ENCODE results near the gene FITM2. TPM values are rescaled to one million over a fixed set of nuclear protein-coding genes. Genes with fewer than 3 reads are reported as not detected.

The FITM2 gene
- total RNA-seq, 1 experiment from 2014 or later: 7.4 TPM

DNA sequence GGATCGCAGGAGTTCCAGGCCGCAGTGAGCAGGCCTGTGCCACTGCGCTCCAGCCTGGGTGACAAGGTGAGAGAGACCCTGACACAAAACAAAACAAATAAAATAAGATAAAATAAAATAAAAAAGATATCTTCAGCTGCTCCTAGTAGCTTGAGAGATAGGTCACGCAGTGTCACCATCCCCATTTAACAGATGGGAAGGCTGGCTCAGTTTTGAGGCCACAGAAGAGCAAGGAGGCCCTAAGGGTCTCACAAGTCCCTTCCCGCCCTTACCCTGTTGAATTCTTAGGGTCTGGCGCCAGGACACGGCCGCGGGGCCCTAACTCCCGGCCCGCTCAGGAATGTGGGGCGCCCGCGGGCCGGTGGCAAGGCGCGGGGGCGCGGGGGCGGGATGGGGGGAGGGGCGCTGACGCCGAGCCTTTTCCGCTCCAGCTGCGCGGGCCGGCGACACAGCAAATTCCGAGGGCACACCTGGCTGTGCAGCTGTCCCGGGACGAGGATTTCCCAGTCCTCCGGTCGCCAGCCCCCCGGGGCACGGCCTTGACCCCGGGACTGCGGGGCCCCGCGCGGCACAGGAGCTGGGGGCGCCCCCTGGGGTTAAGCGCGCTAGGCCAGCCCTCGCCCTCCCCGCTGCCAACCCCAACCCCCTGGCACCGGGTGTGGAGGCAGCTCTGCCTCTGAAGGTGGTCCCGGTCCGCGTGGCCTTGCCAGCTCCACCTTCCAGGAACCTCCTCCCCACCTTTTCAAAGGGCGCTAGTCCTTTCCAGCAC, 15.6 kb upstream of the FITM2 start:
- Histone ChIP-seq H3K4me2 (no peak overlapping the region), H3K27ac (no peak overlapping the region), H2AFZ (no peak overlapping the region), H3K4me1 (replicated peaks; ENCODE audit: insufficient read depth) (no peaks in the 10 kb centered on the region), H3F3A (ENCODE audit: insufficient read depth, low read depth) (no peaks in the 10 kb centered on the region), H3K4me3 (no peak overlapping the region), H4K20me1 (ENCODE audit: insufficient read depth) (no peaks in the 10 kb centered on the region), H3K27me3 (ENCODE audit: insufficient read depth, low read depth) (no peaks in the 10 kb centered on the region), H3K79me2 (ENCODE audit: low read depth) (no peaks in the 10 kb centered on the region), H3K9me3 (ENCODE audit: insufficient read depth, low read depth) (no peaks in the 10 kb centered on the region), H3K36me3 (ENCODE audit: low read depth) (no peaks in the 10 kb centered on the region), H3K9me2 (ENCODE audit: insufficient read depth) (no peaks in the 10 kb centered on the region)
- intact Hi-C loops (cut with micrococcal nuclease; ENCODE audit: unreplicated experiment): no loop called here
- POLR2A ChIA-PET (ENCODE audit: unreplicated experiment): no interaction called here
- DNase-seq: no peak
- TF ChIP-seq, protein P1, sequence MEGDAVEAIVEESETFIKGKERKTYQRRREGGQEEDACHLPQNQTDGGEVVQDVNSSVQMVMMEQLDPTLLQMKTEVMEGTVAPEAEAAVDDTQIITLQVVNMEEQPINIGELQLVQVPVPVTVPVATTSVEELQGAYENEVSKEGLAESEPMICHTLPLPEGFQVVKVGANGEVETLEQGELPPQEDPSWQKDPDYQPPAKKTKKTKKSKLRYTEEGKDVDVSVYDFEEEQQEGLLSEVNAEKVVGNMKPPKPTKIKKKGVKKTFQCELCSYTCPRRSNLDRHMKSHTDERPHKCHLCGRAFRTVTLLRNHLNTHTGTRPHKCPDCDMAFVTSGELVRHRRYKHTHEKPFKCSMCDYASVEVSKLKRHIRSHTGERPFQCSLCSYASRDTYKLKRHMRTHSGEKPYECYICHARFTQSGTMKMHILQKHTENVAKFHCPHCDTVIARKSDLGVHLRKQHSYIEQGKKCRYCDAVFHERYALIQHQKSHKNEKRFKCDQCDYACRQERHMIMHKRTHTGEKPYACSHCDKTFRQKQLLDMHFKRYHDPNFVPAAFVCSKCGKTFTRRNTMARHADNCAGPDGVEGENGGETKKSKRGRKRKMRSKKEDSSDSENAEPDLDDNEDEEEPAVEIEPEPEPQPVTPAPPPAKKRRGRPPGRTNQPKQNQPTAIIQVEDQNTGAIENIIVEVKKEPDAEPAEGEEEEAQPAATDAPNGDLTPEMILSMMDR (conservative IDR thresholded peaks at IDR 0.05): no peak
- no peak for TF ChIP-seq EZH2 (IDR thresholded peaks at IDR 0.05; ENCODE audit: low read depth)
- CTCF ChIA-PET: interaction anchor here (0.6 kb wide), 1 partner anchor 369 kb away, joined by 5 read pairs; no protein-coding TSS in a partner anchor
- BruUV-seq (replicated peaks): no TSS peak

DNA sequence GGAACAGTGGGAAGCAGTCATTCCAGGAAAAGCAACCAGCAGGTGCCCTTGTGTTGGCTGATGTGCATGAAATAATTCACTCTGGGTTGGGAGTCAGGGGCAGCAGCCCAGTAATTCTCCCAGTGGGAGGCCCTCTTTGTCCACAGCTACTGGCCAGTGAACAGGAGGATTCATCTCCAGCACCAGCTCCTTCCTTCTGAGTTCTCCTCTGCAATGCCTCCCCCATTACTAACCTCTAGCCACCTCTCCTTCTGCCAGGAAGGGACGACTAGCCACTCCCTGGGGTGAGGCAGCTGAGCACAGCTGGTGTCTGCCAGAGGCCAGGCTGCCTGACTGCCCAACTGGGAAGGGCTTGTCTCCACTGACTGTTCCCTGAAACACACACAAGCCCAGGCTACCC, 13.3 kb upstream of the FITM2 start:
- TF ChIP-seq, protein P1 (conservative IDR thresholded peaks at IDR 0.05): no peak
- TF ChIP-seq EZH2 (IDR thresholded peaks at IDR 0.05; ENCODE audit: low read depth): no peak
- Histone ChIP-seq H3K4me3 (no peak overlapping the region), H3K9me2 (ENCODE audit: insufficient read depth) (no peaks in the 10 kb centered on the region), H3K4me2 (no peak overlapping the region), H3K9me3 (ENCODE audit: insufficient read depth, low read depth) (no peaks in the 10 kb centered on the region), H3K36me3 (ENCODE audit: low read depth) (no peaks in the 10 kb centered on the region), H3K27ac (no peak overlapping the region), H3K27me3 (ENCODE audit: insufficient read depth, low read depth) (no peaks in the 10 kb centered on the region), H2AFZ (no peak overlapping the region), H3F3A (ENCODE audit: insufficient read depth, low read depth) (no peaks in the 10 kb centered on the region), H4K20me1 (ENCODE audit: insufficient read depth) (no peaks in the 10 kb centered on the region), H3K79me2 (ENCODE audit: low read depth) (no peaks in the 10 kb centered on the region), H3K4me1 (replicated peaks; ENCODE audit: insufficient read depth) (no peaks in the 10 kb centered on the region)
- no TSS peak for BruUV-seq (replicated peaks)
- peak in 1 of 2 experiments; percentile 33 for DNase-seq
- ChIA-PET POLR2A (ENCODE audit: unreplicated experiment) (interaction anchor here (0.6 to 0.7 kb wide), 2 partner anchors 54 to 74 kb away, joined by 3 read pairs; no protein-coding TSS in a partner anchor), CTCF (interaction anchor here (0.6 kb wide), 3 partner anchors 13 to 484 kb away, joined by 3 to 6 read pairs (median 3); partner anchors contain the start of gene FITM2)
- intact Hi-C loops (cut with micrococcal nuclease; ENCODE audit: unreplicated experiment): no loop called here

DNA sequence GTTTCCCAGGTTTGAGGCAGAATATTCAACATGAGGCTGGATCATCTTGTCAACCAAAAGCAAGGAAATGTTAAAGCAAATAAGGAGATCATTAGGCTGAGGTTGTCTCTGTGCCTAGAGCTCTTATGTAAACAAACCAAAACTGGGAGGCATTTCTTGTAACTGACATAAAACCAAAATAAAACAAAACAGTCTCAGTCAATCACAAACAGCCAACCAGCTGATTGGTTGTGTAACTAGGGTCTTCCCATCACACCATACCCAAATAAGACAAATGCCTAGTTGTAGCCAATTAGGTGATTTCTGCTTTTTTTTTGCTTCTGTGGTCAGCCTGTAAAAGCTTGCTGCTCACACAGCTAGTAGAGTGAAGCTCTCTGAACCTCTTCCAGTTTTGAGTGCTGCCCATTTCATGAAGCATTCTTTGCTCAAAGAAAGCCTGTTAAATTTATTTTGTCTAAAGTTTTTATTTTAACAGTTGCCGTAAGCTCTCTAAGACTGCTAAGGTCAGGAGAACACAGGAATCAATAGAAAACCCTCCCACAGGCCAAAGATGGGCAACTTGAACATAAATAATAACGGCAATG, 8.9 kb upstream of the FITM2 start:
- TF ChIP-seq, protein P1 (conservative IDR thresholded peaks at IDR 0.05): no peak
- TF ChIP-seq EZH2 (IDR thresholded peaks at IDR 0.05; ENCODE audit: low read depth): no peak
- intact Hi-C loops (cut with micrococcal nuclease; ENCODE audit: unreplicated experiment): loop anchor here (10.0 kb wide), 1 partner anchor 145 kb away; no protein-coding TSS in a partner anchor
- Histone ChIP-seq H3F3A (ENCODE audit: insufficient read depth, low read depth) (no peaks in the 10 kb centered on the region), H3K9me2 (ENCODE audit: insufficient read depth) (no peaks in the 10 kb centered on the region), H3K4me3 (no peak overlapping the region), H3K4me1 (replicated peaks; ENCODE audit: insufficient read depth) (no peaks in the 10 kb centered on the region), H3K36me3 (ENCODE audit: low read depth) (no peaks in the 10 kb centered on the region), H3K79me2 (ENCODE audit: low read depth) (no peaks in the 10 kb centered on the region), H3K27ac (no peak overlapping the region), H3K4me2 (no peak overlapping the region), H3K27me3 (ENCODE audit: insufficient read depth, low read depth) (peaks cover 15% of the 10 kb centered on the region; the same call in 1 of the 2 replicates), H4K20me1 (ENCODE audit: insufficient read depth) (no peaks in the 10 kb centered on the region), H3K9me3 (ENCODE audit: insufficient read depth, low read depth) (no peaks in the 10 kb centered on the region), H2AFZ (no peak overlapping the region)
- BruUV-seq (replicated peaks): no TSS peak
- ChIA-PET CTCF (interaction anchor here (0.5 to 0.6 kb wide), 2 partner anchors 56 to 105 kb away, joined by 3 to 6 read pairs; no protein-coding TSS in a partner anchor), POLR2A (ENCODE audit: unreplicated experiment) (no interaction called here)
- no peak for DNase-seq

Data from PC-9 (cell line).